Measurements from ENCODE around the gene HS3ST3B1.
A peak's percentile ranks its signal among the peaks of the same experiment; 100 is the strongest.

The HS3ST3B1 gene

GRCh38 chr17:14297161-14297851, 3.6 kb upstream of the HS3ST3B1 start:
- peak; percentile 13 for DNase-seq (ENCODE audit: low read depth)
- H3K4me3 ChIP-seq (ENCODE audit: low read length) = peak overlapping the region; percentile 25
- TF ChIP-seq CTCF (IDR thresholded peaks at IDR 0.05; ENCODE audit: insufficient read depth, low read depth, low read length, missing control alignments) = no peak

- DNase-seq (ENCODE audit: low read depth) = no peak
- no peak for TF ChIP-seq CTCF (IDR thresholded peaks at IDR 0.05; ENCODE audit: insufficient read depth, low read depth, low read length, missing control alignments)
- no peak overlapping the region for H3K4me3 ChIP-seq (ENCODE audit: low read length)
Measured at GRCh38 chr17:14298221-14298946, 2.5 kb upstream of the HS3ST3B1 start.

- H3K4me3 ChIP-seq (ENCODE audit: low read length) = no peak overlapping the region
- no peak for TF ChIP-seq CTCF (IDR thresholded peaks at IDR 0.05; ENCODE audit: insufficient read depth, low read depth, low read length, missing control alignments)
- no peak for DNase-seq (ENCODE audit: low read depth)
Measured at GRCh38 chr17:14298947-14299279, 2.0 kb upstream of the HS3ST3B1 start.

- no peak for TF ChIP-seq CTCF (IDR thresholded peaks at IDR 0.05; ENCODE audit: insufficient read depth, low read depth, low read length, missing control alignments)
Measured at GRCh38 chr17:14299280-14300141, 1.4 kb upstream of the HS3ST3B1 start.

GRCh38 chr17:14301279-14302090, 604 bp downstream of the HS3ST3B1 start:
- H3K4me3 ChIP-seq (ENCODE audit: low read length) = peak overlapping the region; percentile 52
- DNase-seq (ENCODE audit: low read depth) = peak; percentile 34
- TF ChIP-seq CTCF (IDR thresholded peaks at IDR 0.05; ENCODE audit: insufficient read depth, low read depth, low read length, missing control alignments) = no peak

More at GRCh38 chr17:14299280-14300141, 1.4 kb upstream of the HS3ST3B1 start:
- no peak for DNase-seq (ENCODE audit: low read depth)
- peak overlapping the region; percentile 11 for H3K4me3 ChIP-seq (ENCODE audit: low read length)

- peak; percentile 37 for DNase-seq (ENCODE audit: low read depth)
- no peak for TF ChIP-seq CTCF (IDR thresholded peaks at IDR 0.05; ENCODE audit: insufficient read depth, low read depth, low read length, missing control alignments)
- peak overlapping the region; percentile 52 for H3K4me3 ChIP-seq (ENCODE audit: low read length)
Measured at GRCh38 chr17:14302091-14302430, 1.2 kb downstream of the HS3ST3B1 start.

All from epithelial cell of esophagus (primary cell).